Trophoblast cell (in vitro differentiated cells and primary cell): ENCODE data around the gene EYS.
A peak's percentile ranks its signal among the peaks of the same experiment; 100 is the strongest.

Source experiments
- DNase-seq, 2 donors: peaks; one replicate each; pipeline ENCODE4 v3.0.0-alpha.2; 2016
- H2AFZ ChIP-seq: 2 replicates; pipeline ENCODE4 v1.6.1; 2013; ENCODE audit warnings: low read length, moderate library complexity, mild to moderate bottlenecking; ENCODE audit not compliant: insufficient read depth, poor library complexity
- H2AK5ac ChIP-seq: 2 replicates; pipeline ENCODE4 v1.6.1; 2013; ENCODE audit warnings: mild to moderate bottlenecking, low read length
- H2BK120ac ChIP-seq: 2 replicates; pipeline ENCODE4 v1.6.1; 2013; ENCODE audit warnings: low read length, mild to moderate bottlenecking, moderate library complexity; ENCODE audit not compliant: insufficient read depth, poor library complexity
- H2BK12ac ChIP-seq: 2 replicates; pipeline ENCODE4 v1.6.1; 2013; ENCODE audit warnings: mild to moderate bottlenecking, low read length, moderate library complexity
- H2BK5ac ChIP-seq: 2 replicates; pipeline ENCODE4 v1.6.1; 2013; ENCODE audit warnings: low read length, low read depth, moderate library complexity, mild to moderate bottlenecking; ENCODE audit not compliant: poor library complexity
- H3K14ac ChIP-seq: 2 replicates; pipeline ENCODE4 v1.6.1; 2013; ENCODE audit warnings: mild to moderate bottlenecking, low read length
- H3K18ac ChIP-seq: 2 replicates; pipeline ENCODE4 v1.6.1; 2013; ENCODE audit warnings: mild to moderate bottlenecking, low read length
- H3K23ac ChIP-seq: 2 replicates; pipeline ENCODE4 v1.6.1; 2013; ENCODE audit warnings: low read length
- H3K27ac ChIP-seq: 2 replicates; pipeline ENCODE4 v1.5.1; 2013; ENCODE audit warnings: low read depth, mild to moderate bottlenecking, inconsistent platforms, low read length, moderate library complexity
- H3K27me3 ChIP-seq: 2 replicates; pipeline ENCODE4 v1.6.1; 2013; ENCODE audit warnings: inconsistent platforms, mild to moderate bottlenecking, low read length, moderate library complexity; ENCODE audit not compliant: insufficient read depth
- H3K36me3 ChIP-seq, 2 experiments: 1 replicate in 1 of 2; 2 replicates in 1 of 2; pipeline ENCODE4 v1.6.1; 2013; ENCODE audit warnings: low read length in 2 of 2, mild to moderate bottlenecking in 2 of 2, moderate library complexity in 1 of 2; ENCODE audit not compliant: insufficient read depth in 2 of 2, control insufficient read depth in 1 of 2
- H3K4ac ChIP-seq: 2 replicates; pipeline ENCODE4 v1.6.1; 2013; ENCODE audit warnings: low read depth, mild to moderate bottlenecking, low read length, moderate library complexity
- H3K4me1 ChIP-seq, 2 experiments: 1 replicate in 1 of 2; 2 replicates in 1 of 2; pipeline ENCODE4 v1.6.1; 2013; ENCODE audit warnings: low read length in 2 of 2, mild to moderate bottlenecking in 2 of 2, moderate library complexity in 1 of 2; ENCODE audit not compliant: insufficient read depth in 2 of 2, control insufficient read depth in 1 of 2
- H3K4me2 ChIP-seq: 2 replicates; pipeline ENCODE4 v1.6.1; 2013; ENCODE audit warnings: inconsistent platforms, mild to moderate bottlenecking, low read length, moderate library complexity
- H3K4me3 ChIP-seq: 2 replicates; pipeline ENCODE4 v1.5.1; 2013; ENCODE audit warnings: mild to moderate bottlenecking, low read depth, low read length, inconsistent platforms
- H3K79me1 ChIP-seq: one replicate; pipeline ENCODE4 v1.6.1; 2013; ENCODE audit warnings: low read length
- H3K79me2 ChIP-seq: 2 replicates; pipeline ENCODE4 v1.6.1; 2013; ENCODE audit warnings: low read length, mild to moderate bottlenecking; ENCODE audit not compliant: control insufficient read depth, insufficient read depth, poor library complexity
- H3K9ac ChIP-seq: 2 replicates; pipeline ENCODE4 v1.6.1; 2013; ENCODE audit warnings: mild to moderate bottlenecking, low read length
- H3K9me3 ChIP-seq: 2 replicates; pipeline ENCODE4 v1.6.1; 2013; ENCODE audit warnings: low read depth, mild to moderate bottlenecking, control low read depth, inconsistent platforms, low read length; ENCODE audit not compliant: insufficient read depth
- H4K12ac ChIP-seq: 2 replicates; pipeline ENCODE4 v1.6.1; 2013; ENCODE audit warnings: low read depth, mild to moderate bottlenecking, low read length, moderate library complexity
- H4K8ac ChIP-seq: 2 replicates; pipeline ENCODE4 v1.6.1; 2013; ENCODE audit warnings: low read depth, mild to moderate bottlenecking, low read length, moderate library complexity
- H4K91ac ChIP-seq: one replicate; pipeline ENCODE4 v1.6.1; 2013; ENCODE audit warnings: low read depth, mild to moderate bottlenecking, low read length, moderate library complexity
- WGBS: extraction: QIAGEN DNeasy Blood & Tissue Kit; methylation state at CpG from one replicate; pipeline ENCODE4 v1.1.7; 2013; ENCODE audit warnings: missing lambda C conversion rate; ENCODE audit not compliant: insufficient read length, insufficient coverage; ENCODE audit errors: extremely low coverage; 5-methylcytosine and 5-hydroxymethylcytosine counted together

The EYS gene

DNA sequence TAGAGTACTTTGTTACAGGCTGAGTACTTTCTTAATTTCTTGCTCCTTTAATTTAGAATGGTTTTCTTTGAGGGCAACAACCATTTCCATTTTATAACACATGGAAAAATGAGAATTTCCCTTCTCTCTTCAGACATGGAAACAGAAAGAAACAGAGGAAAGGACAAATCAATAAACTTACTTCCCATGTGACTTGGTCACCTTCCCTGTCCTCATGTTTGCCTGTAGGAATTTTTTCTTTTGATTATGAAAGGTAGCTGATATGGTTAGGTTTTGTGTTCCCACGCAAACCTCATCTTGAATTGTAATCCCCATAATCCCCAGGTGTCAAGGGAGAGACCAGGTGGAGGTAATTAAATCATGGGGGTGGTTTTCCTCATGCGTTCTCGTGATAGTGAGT is 1901.7 kb downstream of the EYS start:
- DNase-seq = no peak
- H3K27me3 ChIP-seq = no peaks in the 10 kb centered on the region
- WGBS = no CpG with 5 or more reads among the region's 3 CpGs

DNA sequence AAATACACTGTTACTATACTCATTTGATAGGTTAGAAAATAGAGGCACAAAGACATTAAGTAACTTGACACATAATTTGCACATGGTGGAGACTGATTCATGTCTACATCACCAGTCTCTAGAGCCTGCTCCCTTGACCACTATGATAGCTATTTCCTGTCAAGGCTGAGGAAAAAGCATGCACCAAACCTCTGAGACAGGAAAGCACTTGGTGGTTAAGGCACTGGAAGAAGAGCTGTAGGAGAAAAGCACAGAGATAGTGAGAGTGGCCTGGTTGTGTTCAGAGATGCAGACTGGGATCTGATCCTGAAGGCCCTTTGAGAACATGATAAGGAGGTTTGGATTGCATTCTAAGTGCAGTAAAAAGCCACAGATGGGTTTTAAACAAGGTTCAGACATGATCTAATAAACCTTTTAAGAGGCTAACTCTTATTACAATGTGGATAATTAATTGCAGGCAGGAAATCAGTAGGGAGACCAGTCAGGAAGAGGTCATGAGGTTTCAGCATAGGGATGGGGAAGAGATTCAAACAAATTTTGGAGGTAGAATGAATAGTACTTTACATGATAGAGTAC is 1902.6 kb downstream of the EYS start:
- no peak overlapping the region for H2BK5ac ChIP-seq
- no peak overlapping the region for H3K23ac ChIP-seq
- no peaks in the 10 kb centered on the region for H3K9me3 ChIP-seq
- no peak overlapping the region for H3K4me3 ChIP-seq
- no peak for DNase-seq
- H3K18ac ChIP-seq = no peak overlapping the region
- no peak overlapping the region for H2AK5ac ChIP-seq
- H3K4me1 ChIP-seq = peaks cover 0 to 5% of the 10 kb centered on the region in 2 experiments
- no peaks in the 10 kb centered on the region for H3K27me3 ChIP-seq
- H3K27ac ChIP-seq = no peak overlapping the region
- H4K91ac ChIP-seq = no peak overlapping the region
- H2BK120ac ChIP-seq = no peak overlapping the region
- H3K79me1 ChIP-seq = peaks cover 6% of the 10 kb centered on the region
- no peaks in the 10 kb centered on the region for H3K36me3 ChIP-seq
- no peak overlapping the region for H3K9ac ChIP-seq
- no peaks in the 10 kb centered on the region for H3K79me2 ChIP-seq
- no peak overlapping the region for H3K4me2 ChIP-seq
- no peak overlapping the region for H4K8ac ChIP-seq
- no peak overlapping the region for H2BK12ac ChIP-seq
- no peak overlapping the region for H4K12ac ChIP-seq
- H3K4ac ChIP-seq = no peak overlapping the region
- H3K14ac ChIP-seq = no peak overlapping the region
- no peak overlapping the region for H2AFZ ChIP-seq

More for the DNA sequence above, 1901.7 kb downstream of the EYS start:
- Histone ChIP-seq H3K4ac (no peak overlapping the region), H4K91ac (no peak overlapping the region), H2BK120ac (no peak overlapping the region), H3K18ac (no peak overlapping the region), H3K79me1 (peaks cover 6% of the 10 kb centered on the region), H3K4me1 (peaks cover 0 to 5% of the 10 kb centered on the region in 2 experiments), H2BK5ac (no peak overlapping the region), H3K14ac (no peak overlapping the region), H4K12ac (no peak overlapping the region), H3K4me3 (no peak overlapping the region), H3K23ac (no peak overlapping the region), H3K79me2 (no peaks in the 10 kb centered on the region), H2AK5ac (no peak overlapping the region), H3K27ac (peak overlapping the region; percentile 69), H2AFZ (no peak overlapping the region), H3K4me2 (no peak overlapping the region), H2BK12ac (no peak overlapping the region), H3K9ac (no peak overlapping the region), H3K36me3 (no peaks in the 10 kb centered on the region), H4K8ac (no peak overlapping the region), H3K9me3 (no peaks in the 10 kb centered on the region)

DNA sequence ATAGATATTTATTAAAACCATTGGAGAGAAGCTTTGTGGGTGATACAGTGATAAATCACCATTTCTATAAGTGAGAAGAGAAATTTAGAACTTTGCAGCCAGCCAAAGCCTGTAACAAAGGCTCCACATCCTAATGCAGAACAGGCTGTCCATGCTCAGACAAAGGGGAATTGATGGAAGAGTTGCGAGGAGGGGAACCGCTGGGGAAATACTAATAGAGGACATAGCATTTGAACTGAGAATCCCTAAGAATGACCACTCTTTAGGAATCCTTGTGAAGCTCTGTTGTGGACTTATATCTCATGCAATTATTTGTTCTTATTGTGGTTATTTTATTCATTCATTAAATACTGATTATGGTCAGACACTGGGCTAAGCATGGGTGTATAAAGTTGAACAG is 1903.7 kb downstream of the EYS start:
- Histone ChIP-seq H3K4me1 (peaks cover 0 to 5% of the 10 kb centered on the region in 2 experiments), H3K14ac (no peak overlapping the region), H3K79me1 (peaks cover 6% of the 10 kb centered on the region), H3K9ac (no peak overlapping the region), H3K4me3 (no peak overlapping the region), H4K12ac (no peak overlapping the region), H2BK120ac (no peak overlapping the region), H3K23ac (no peak overlapping the region), H3K79me2 (no peaks in the 10 kb centered on the region), H3K27ac (no peak overlapping the region), H2BK12ac (no peak overlapping the region), H3K18ac (no peak overlapping the region), H3K9me3 (no peaks in the 10 kb centered on the region), H3K4ac (no peak overlapping the region), H3K27me3 (no peaks in the 10 kb centered on the region), H2BK5ac (no peak overlapping the region), H3K36me3 (no peaks in the 10 kb centered on the region), H2AK5ac (no peak overlapping the region), H4K91ac (no peak overlapping the region), H4K8ac (no peak overlapping the region), H2AFZ (no peak overlapping the region), H3K4me2 (no peak overlapping the region)
- DNase-seq = no peak
- no CpG with 5 or more reads among the region's 2 CpGs for WGBS

DNA sequence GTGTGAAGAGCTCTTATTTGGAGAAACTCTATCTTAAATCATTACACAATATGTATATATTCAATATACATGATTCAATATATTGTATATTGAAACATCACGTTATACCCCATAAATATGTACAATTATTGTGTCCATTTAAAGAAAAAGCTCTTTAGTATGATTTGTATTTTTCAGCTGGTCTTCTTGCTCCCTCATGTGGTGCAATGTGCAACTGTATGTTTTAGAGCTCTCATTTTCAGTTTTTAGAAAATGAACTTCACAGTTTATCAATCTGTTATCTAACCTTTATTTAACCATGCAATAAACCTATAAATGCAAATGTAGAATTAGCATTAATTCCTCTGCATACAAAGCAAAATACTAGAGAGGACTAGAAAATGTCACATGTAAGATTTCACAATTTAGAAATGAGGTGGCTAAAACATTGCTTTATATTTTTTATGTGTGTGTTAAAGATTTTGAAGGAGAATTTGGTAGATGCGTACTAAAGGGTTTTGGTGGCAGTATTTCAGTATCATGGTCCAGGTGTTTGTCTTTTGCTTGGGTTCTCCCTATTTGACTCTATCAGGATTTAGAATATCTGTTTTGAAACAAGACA is 1904.3 kb downstream of the EYS start:
- H3K4me2 ChIP-seq = no peak overlapping the region
- no peak overlapping the region for H3K23ac ChIP-seq
- H3K4ac ChIP-seq = no peak overlapping the region
- no peak overlapping the region for H3K4me3 ChIP-seq
- no peak overlapping the region for H4K12ac ChIP-seq
- H3K18ac ChIP-seq = no peak overlapping the region
- H3K14ac ChIP-seq = no peak overlapping the region
- peak in 1 of 2 donors; percentile 30 for DNase-seq
- H4K91ac ChIP-seq = no peak overlapping the region
- no peak overlapping the region for H2BK12ac ChIP-seq
- H3K79me2 ChIP-seq = no peaks in the 10 kb centered on the region
- peaks cover 6% of the 10 kb centered on the region for H3K79me1 ChIP-seq
- no peaks in the 10 kb centered on the region for H3K27me3 ChIP-seq
- no peak overlapping the region for H2AK5ac ChIP-seq
- H2BK120ac ChIP-seq = no peak overlapping the region
- H3K9ac ChIP-seq = no peak overlapping the region
- 100% methylated on average over 1 of the region's 2 CpGs for WGBS
- no peak overlapping the region for H2AFZ ChIP-seq
- H3K27ac ChIP-seq = no peak overlapping the region
- H3K4me1 ChIP-seq = peaks cover 0 to 5% of the 10 kb centered on the region in 2 experiments
- H2BK5ac ChIP-seq = no peak overlapping the region
- H3K9me3 ChIP-seq = no peaks in the 10 kb centered on the region
- no peak overlapping the region for H4K8ac ChIP-seq
- H3K36me3 ChIP-seq = no peaks in the 10 kb centered on the region
